ENCODE measurements around the gene MRPS27.
"Not testable (repeated sequence)": the region's sequence is repeated elsewhere in the genome, so short reads cannot be mapped to it uniquely, and the experiment has no call there.

MRPS27 gene

GRCh38 chr5:72203251-72203845 lies 116.7 kb downstream of the MRPS27 start:
- no peak for DNase-seq (ENCODE audit: low read depth in 2 of 2)

DNA sequence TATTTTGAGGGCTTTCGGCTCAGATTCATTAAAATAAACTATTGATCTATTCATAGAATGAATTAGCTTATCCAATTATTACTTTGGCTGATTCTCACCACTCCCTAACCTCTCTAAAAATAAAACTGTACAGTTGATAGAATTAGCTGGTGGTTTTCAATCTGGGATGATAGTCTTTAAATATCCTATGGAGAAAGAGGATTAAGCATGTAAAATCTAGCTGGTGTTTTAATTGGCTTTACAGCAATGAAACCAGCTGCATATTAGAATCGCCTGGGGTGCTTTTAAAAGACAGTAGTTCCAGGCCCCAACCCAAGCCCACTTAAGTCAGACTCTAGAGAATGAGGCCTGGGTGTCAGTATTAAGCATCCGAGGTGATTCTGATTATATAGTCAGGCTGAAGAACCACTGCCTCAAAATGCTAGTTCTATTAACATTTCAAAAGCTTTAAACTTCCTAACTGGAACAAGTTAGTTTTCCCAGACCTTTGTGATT lies 117.7 kb downstream of the MRPS27 start:
- DNase-seq (ENCODE audit: low read depth in 2 of 2), result no peak

GRCh38 chr5:72199681-72200080 lies 120.4 kb downstream of the MRPS27 start:
- DNase-seq (ENCODE audit: low read depth in 2 of 2), result no peak

GRCh38 chr5:72197393-72197792 lies 122.6 kb downstream of the MRPS27 start:
- no peak for DNase-seq (ENCODE audit: low read depth in 2 of 2)

DNA sequence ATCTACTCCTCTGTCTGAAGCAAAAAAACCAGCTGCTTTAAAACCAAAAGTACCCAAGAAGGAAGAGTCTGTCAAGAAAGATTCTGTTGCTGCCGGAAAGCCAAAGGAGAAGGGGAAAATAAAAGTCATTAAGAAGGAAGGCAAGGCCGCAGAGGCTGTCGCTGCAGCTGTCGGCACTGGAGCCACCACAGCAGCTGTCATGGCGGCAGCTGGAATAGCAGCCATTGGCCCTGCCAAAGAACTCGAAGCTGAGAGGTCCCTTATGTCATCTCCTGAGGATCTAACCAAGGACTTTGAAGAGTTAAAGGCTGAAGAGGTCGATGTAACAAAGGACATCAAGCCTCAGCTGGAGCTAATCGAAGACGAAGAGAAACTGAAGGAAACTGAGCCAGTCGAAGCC lies 124.5 kb downstream of the MRPS27 start:
- no peak for DNase-seq (ENCODE audit: low read depth in 2 of 2)

DNA sequence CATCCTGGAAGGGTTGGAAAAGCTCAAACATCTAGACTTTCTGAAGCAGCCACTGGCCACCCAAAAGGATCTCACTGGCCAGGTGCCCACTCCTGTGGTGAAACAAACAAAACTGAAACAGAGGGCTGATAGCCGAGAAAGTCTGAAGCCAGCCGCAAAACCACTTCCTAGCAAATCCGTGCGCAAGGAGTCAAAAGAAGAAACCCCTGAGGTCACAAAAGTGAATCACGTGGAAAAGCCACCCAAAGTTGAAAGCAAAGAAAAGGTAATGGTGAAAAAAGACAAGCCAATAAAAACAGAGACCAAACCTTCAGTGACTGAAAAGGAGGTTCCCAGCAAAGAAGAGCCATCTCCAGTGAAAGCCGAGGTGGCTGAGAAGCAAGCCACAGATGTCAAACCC lies 125.2 kb downstream of the MRPS27 start:
- DNase-seq (ENCODE audit: low read depth in 2 of 2), result no peak

DNA sequence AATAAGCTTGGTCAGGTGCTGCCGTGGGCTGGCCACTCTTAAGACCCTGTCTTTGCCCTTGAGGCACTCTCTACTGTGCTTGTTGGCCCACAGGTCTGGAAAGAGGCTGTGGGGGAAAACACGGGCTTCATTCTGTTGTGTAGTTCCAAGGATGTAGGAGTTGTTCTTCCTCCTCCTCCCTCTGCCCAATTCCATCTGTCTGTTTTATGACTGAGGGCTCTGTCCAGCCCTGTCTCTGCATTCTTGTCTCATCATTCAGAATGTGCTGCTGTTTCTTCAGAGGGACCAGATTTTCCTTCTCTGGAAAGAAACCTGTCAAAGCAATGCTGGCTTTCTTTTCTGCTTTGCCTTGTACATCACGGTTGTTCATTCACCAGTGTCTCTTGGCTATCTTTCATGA lies 128.6 kb downstream of the MRPS27 start:
- no peak for DNase-seq (ENCODE audit: low read depth in 2 of 2)

- DNase-seq (ENCODE audit: low read depth in 2 of 2), result no peak
Measured at GRCh38 chr5:72189146-72189545, 130.9 kb downstream of the MRPS27 start.

- no peak for DNase-seq (ENCODE audit: low read depth in 2 of 2)
Measured at GRCh38 chr5:72188166-72188565, 131.9 kb downstream of the MRPS27 start.

DNA sequence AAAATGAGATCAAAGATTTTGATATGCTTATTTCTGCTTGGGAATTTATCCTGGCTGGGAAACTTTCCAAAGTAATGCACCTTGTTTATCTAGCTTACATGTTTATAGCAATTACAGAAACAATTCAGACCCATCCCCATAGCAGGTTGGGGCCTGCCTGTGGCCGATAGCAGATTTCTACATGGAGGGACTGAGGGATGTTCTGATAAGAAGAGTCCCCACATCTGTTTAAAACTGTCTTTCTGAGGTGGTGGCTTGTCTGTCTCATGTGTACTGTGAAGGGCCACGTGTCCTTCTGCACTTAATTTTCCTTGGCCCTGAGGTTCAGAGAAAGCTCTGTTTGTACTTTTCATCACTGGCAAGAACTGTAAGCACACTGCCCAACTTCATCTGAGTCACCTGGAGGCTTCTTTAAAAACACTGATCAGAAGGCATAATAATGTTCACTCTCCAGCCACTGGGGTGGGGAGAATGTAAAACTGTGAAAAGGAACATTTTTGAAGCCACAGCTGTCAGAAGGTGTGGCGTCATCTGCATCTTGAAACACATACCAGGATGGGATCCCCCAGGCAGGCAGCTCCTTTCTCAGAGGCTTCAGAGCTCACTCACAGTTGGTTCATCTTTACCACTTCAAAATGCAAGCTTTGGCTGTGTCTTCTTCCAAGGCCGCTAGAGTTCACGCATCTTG lies 132.5 kb downstream of the MRPS27 start:
- no peak for DNase-seq (ENCODE audit: low read depth in 2 of 2)

DNA sequence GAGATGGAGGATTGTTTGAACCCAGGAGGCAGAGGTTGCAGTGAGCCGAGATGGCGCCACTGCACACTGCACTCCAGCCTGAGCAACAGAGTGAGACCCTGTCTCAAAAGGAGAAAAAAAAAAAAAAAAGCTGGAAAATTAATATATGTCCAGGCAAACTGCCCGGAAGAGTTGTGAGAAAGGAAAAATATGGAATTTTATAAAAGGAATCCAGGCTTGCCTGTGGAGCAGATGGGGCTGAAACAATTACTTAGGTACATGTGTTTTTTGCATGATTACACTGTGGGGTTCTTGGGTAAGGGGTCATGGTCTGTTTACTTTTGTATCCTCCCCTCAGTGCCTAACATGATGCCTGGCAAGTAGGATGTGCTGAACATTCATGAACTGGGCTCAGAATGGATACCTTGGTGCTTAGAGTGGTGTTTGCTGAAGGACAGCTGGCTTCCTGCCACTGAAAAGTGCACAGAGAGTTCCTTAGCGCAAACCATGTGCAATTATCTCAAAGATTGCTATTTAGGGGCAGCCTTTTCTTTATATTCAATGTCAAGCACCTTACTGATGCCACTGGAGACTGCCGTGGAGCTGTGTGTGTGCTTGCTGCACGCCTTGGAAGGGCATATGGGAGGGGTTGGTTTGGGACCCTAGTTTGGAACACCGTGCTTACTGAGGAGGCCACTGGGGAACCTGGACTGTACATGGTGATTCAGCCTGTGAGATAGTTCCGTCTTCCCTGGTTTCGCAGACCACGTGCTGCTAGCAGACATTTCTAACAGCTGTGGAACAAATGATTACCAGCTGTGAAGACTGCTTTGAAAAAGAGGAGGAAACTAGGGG lies 134.3 kb downstream of the MRPS27 start:
- no peak for DNase-seq (ENCODE audit: low read depth in 2 of 2)

- no peak for DNase-seq (ENCODE audit: low read depth in 2 of 2)
Measured at GRCh38 chr5:72184408-72184807, 135.6 kb downstream of the MRPS27 start.

GRCh38 chr5:72183101-72183520 lies 136.9 kb downstream of the MRPS27 start:
- no peak for DNase-seq (ENCODE audit: low read depth in 2 of 2)

DNA sequence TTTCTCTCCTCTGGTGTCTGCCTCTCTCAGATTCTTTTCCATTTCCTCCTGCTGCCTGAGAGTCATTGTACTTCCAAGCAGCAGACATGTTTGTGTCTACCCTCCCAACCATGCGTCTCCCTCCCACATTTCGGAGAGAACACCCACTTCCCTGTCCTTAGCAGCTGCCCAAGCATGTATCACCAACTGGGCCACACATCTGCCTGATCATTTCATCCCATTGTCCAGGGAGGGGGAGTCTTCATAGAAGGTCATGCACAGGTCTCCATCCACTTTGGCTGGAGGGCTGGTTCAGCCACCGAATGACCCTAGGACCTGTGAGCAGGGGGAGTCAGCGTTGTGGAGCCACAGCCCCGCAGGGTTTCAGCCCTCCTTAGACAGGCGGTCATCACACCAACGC lies 137.4 kb downstream of the MRPS27 start:
- no peak for DNase-seq (ENCODE audit: low read depth in 2 of 2)

DNA sequence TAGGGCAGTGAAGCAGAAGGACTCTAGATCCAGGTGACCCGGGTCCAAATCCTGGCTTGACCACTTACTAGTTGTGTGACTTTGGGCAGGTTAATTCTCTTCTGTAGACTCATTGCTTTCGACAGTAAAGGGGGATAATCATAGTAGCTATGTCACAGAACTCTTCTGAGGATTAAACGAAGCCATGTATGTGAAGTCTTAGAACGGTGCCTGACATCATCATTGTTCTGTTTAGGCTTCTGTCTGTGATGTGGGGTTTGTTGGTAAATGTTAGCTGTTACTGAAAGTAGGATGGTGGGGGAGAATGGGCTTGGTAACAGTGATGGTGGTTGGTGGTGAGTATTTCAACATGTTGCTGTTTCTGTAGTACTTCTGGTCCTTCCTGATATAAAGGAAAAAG lies 139.1 kb downstream of the MRPS27 start:
- DNase-seq (ENCODE audit: low read depth in 2 of 2), result no peak

- no peak for DNase-seq (ENCODE audit: low read depth in 2 of 2)
Measured at GRCh38 chr5:72179816-72180440, 140.1 kb downstream of the MRPS27 start.

DNA sequence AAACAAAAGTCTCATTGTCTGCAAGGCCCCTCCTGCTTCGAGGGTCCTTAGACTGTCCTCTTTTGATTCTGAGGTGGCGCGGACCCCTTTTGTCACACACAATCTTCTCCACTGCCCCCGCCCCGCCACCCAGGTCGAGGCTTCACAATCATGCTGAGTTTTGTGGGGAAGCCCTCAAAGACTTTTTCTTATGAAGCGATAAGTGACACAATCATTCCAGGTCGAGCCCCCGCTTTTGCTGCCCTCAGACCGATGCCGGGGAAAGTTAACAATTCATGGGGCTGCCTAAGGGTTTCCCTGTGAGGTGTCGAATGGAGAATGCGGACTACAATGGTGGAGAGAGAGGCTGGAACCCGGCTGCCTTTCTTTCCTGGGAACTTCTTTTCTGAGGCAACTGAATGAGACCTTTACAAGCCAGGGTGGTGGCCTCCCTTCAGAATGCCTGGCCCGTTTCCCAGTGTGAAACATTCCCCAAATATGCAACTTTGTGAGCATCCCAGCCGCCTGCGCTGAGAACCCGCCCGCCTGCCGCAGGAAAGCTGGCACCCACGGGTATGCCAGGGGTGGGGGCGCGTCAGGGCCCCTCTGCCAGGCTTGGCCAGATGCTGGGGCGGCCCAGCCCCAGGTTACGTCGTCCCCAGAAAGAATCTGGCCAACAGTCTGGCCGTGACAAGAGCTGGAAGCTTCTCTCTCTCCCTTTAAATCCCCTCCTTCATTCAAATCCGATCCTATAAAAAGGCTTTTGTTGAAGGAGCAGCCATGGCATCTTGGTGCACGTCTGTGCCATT lies 140.8 kb downstream of the MRPS27 start:
- no peak for DNase-seq (ENCODE audit: low read depth in 2 of 2)

DNA sequence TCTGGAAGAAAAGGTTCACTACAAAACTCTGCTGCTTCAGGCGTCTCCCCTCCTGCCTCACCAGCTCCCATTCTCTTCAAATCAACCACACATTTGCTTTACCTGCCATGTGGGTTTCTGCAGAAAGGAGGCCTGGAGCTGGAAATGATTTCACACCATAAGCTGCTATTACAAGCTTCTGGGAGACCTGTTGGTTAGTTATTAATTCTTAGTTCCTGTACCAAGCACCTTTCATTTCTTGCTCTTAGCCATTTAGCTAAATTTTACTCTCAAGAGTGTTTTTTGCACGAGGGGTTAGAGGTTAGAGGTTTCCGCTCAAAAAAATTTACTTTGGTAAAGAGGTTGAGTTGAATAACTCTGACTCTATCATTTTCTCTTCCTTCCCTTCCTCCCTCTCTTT lies 142.5 kb downstream of the MRPS27 start:
- DNase-seq (ENCODE audit: low read depth in 2 of 2), result no peak

DNA sequence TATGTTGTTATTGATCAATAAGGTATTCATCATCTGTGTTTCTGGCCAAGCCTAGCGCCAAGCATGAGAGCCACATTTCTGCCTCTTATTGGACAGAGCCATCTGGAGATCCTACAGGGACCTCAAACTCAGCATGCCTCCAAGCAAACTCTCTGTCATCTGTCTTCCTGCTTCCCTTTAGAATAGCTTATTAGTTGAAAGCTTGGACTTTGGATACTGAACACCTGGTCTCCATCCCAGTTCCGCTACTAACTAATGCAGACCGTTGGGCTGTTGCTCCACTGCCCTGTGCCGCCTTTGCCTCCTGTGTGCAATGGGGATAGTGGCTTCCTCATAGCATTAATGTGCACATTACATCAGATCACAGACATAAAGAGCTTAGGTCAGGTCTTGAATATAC lies 147.3 kb downstream of the MRPS27 start:
- DNase-seq (ENCODE audit: low read depth in 2 of 2), result no peak

DNA sequence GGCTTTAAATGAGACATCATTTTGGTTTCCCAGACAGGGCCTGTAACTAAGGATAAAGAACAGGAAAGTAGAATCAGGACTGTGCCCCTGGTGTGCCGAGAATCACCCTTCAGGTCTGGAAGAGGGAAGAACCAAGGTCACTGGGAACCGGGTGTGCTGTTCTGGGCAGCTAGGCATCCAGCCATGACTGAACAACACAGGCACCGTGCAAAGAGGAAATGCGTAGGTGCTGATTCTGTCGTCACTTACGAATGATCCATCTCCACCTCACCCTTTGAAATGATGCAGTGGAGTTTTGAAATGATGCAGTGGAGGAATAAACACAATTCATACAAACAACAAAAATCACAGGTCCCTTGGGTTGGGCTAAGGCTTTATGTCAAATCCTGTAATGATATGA lies 148.4 kb downstream of the MRPS27 start:
- no peak for DNase-seq (ENCODE audit: low read depth in 2 of 2)

DNA sequence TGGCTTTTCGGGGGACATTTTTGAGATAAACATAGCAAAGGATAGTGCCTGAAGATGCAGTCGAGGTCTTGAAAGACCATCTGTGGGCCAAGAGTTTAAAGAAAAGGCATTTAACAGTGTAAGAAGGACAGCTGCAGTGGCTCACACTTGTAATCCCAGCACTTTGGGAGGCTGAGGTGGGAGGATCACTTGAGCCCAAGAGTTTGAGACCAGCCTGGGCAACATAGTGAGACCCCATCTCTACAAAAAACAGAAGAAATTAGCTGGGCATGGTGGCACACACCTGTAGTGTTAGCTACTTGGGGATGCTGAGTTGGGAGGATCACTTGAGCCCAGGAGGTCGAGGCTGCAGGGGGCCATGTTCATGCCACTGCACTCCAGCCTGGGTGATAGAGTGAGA lies 148.9 kb downstream of the MRPS27 start:
- DNase-seq (ENCODE audit: low read depth in 2 of 2), result not testable (repeated sequence)

- no peak for DNase-seq (ENCODE audit: low read depth in 2 of 2)
Measured at GRCh38 chr5:72170101-72170500, 149.9 kb downstream of the MRPS27 start.

Measured in stimulated activated CD4-positive, alpha-beta T cell treated with anti-CD3 and anti-CD28 coated beads, Interleukin-1b, Interleukin-23, amount 100 ng/mL, for 4 hours (primary cell).